Common myeloid progenitor, CD34-positive (primary cell): Measurements from ENCODE around the gene TSPAN18.
A peak's percentile ranks its signal among the peaks of the same experiment; 100 is the strongest.

Experiments
- CTCF ChIA-PET: fragments of 350-600 bp; sonication (Branson Sonifier 250); formaldehyde crosslinking; loops from one replicate; lab custom pipeline; 2021; ENCODE audit warnings: antibody characterized with exemption; lab: Charles Lee
- POLR2A ChIA-PET: fragments of 350-600 bp; sonication (Branson Sonifier 250); formaldehyde crosslinking; loops from one replicate; lab custom pipeline; 2021; ENCODE audit warnings: antibody characterized with exemption; lab: Charles Lee
- DNase-seq, 3 donors: peaks; one replicate each; pipeline versions ENCODE4 v3.0.0 to v3.0.0-alpha.2; 2013
- H3K27ac ChIP-seq, 2 experiments: 1 replicate in 1 of 2; 2 replicates in 1 of 2; pipeline ENCODE4 v1.7.0; 2013; ENCODE audit warnings: inconsistent platforms in 2 of 2, low read length in 2 of 2, mild to moderate bottlenecking in 2 of 2, low read depth in 1 of 2, moderate library complexity in 1 of 2; ENCODE audit not compliant: severe bottlenecking in 2 of 2, insufficient read depth in 1 of 2, poor library complexity in 1 of 2
- H3K27me3 ChIP-seq, 5 experiments: replicated peaks in 2 of 5; 1 replicate in 3 of 5; 2 replicates in 2 of 5; pipeline versions ENCODE4 v1.6.1 to v1.7.0; 2013; ENCODE audit warnings: low read length in 4 of 5, mild to moderate bottlenecking in 2 of 5, moderate library complexity in 2 of 5, inconsistent platforms in 1 of 5; ENCODE audit not compliant: insufficient read depth in 5 of 5, control insufficient read depth in 4 of 5
- H3K36me3 ChIP-seq, 4 experiments: 1 replicate in 2 of 4; 2 replicates in 2 of 4; pipeline versions ENCODE4 v1.6.1 to v1.7.0; 2013; ENCODE audit warnings: low read length in 3 of 4, control low read depth in 1 of 4, mild to moderate bottlenecking in 1 of 4; ENCODE audit not compliant: control insufficient read depth in 4 of 4, insufficient read depth in 4 of 4
- H3K4me1 ChIP-seq, 4 experiments: 1 replicate in 3 of 4; 2 replicates in 1 of 4; pipeline versions ENCODE4 v1.6.1 to v1.7.1; 2013; ENCODE audit warnings: low read length in 3 of 4, mild to moderate bottlenecking in 3 of 4, control low read depth in 1 of 4, inconsistent platforms in 1 of 4, moderate library complexity in 1 of 4; ENCODE audit not compliant: control insufficient read depth in 4 of 4, insufficient read depth in 4 of 4; ENCODE audit errors: control extremely low read depth in 1 of 4
- H3K4me3 ChIP-seq, 7 experiments: 1 replicate in 4 of 7; 2 replicates in 3 of 7; pipeline versions ENCODE4 v1.5.1 to v1.7.0; 2013; ENCODE audit warnings: mild to moderate bottlenecking in 7 of 7, low read length in 6 of 7, moderate library complexity in 6 of 7, inconsistent platforms in 2 of 7, low read depth in 2 of 7, control low read depth in 1 of 7; ENCODE audit not compliant: insufficient read depth in 4 of 7, control insufficient read depth in 1 of 7; ENCODE audit errors: extremely low read depth in 1 of 7
- H3K9me3 ChIP-seq, 5 experiments: 1 replicate in 4 of 5; 2 replicates in 1 of 5; pipeline versions ENCODE4 v1.6.1 to v1.7.1; 2013; ENCODE audit warnings: low read length in 4 of 5, mild to moderate bottlenecking in 2 of 5, inconsistent platforms in 1 of 5, low read depth in 1 of 5, moderate library complexity in 1 of 5; ENCODE audit not compliant: control insufficient read depth in 4 of 5, insufficient read depth in 2 of 5; ENCODE audit errors: control extremely low read depth in 1 of 5
- WGBS: methylation state at CpG from one replicate; pipeline ENCODE4 v1.1.5; 2013; ENCODE audit not compliant: insufficient coverage; 5-methylcytosine and 5-hydroxymethylcytosine counted together

The TSPAN18 gene

GRCh38 chr11:44779736-44780520 is 53.2 kb downstream of the TSPAN18 start:
- DNase-seq, result no peak

GRCh38 chr11:44780940-44781631 is 54.3 kb downstream of the TSPAN18 start:
- H3K4me1 ChIP-seq, result peaks cover 0 to 4% (median 0%) of the 10 kb centered on the region in 4 experiments
- H3K27ac ChIP-seq, result peak overlapping the region in 1 of 2 experiments; percentile 57
- POLR2A ChIA-PET, result no interaction called here
- WGBS, result 93% methylated on average over 8 of the region's 9 CpGs
- DNase-seq, result peak; percentile 59 to 87 (median 73)
- peaks cover 0 to 3% (median 0%) of the 10 kb centered on the region in 5 experiments for H3K27me3 ChIP-seq
- H3K36me3 ChIP-seq, result no peaks in the 10 kb centered on the region
- H3K4me3 ChIP-seq, result no peak overlapping the region
- H3K9me3 ChIP-seq, result no peaks in the 10 kb centered on the region
- CTCF ChIA-PET, result interaction anchor here (1.0 to 1.9 kb wide), 7 partner anchors 9 to 113 kb away, joined by 3 to 8 read pairs (median 3); no protein-coding TSS in a partner anchor

More at GRCh38 chr11:44779736-44780520, 53.2 kb downstream of the TSPAN18 start:
- Histone ChIP-seq H3K27ac (no peak overlapping the region), H3K4me3 (peak overlapping the region in 1 of 7 experiments; percentile 23), H3K27me3 (peaks cover 0 to 3% (median 0%) of the 10 kb centered on the region in 5 experiments), H3K36me3 (no peaks in the 10 kb centered on the region), H3K4me1 (peaks cover 0 to 4% (median 0%) of the 10 kb centered on the region in 4 experiments), H3K9me3 (no peaks in the 10 kb centered on the region)
- ChIA-PET CTCF (interaction anchor here (1.0 to 1.9 kb wide), 4 partner anchors 9 to 82 kb away, joined by 3 to 8 read pairs (median 4); no protein-coding TSS in a partner anchor), POLR2A (no interaction called here)
- 89% methylated on average over 8 of the region's 10 CpGs for WGBS

- Histone ChIP-seq H3K36me3 (no peaks in the 10 kb centered on the region), H3K27me3 (peaks cover 0 to 3% (median 0%) of the 10 kb centered on the region in 5 experiments), H3K4me1 (peaks cover 0 to 4% (median 0%) of the 10 kb centered on the region in 4 experiments), H3K27ac (peak overlapping the region in 1 of 2 experiments; percentile 57), H3K4me3 (no peak overlapping the region), H3K9me3 (no peaks in the 10 kb centered on the region)
- no peak for DNase-seq
- 100% methylated on average over 1 of the region's 2 CpGs for WGBS
- ChIA-PET CTCF (interaction anchor here (0.8 to 1.2 kb wide), 6 partner anchors 8 to 126 kb away, joined by 3 to 4 read pairs (median 3); no protein-coding TSS in a partner anchor), POLR2A (no interaction called here)
Measured at GRCh38 chr11:44781655-44782054, 54.9 kb downstream of the TSPAN18 start.

- Histone ChIP-seq H3K36me3 (no peaks in the 10 kb centered on the region), H3K27ac (no peak overlapping the region), H3K4me3 (no peak overlapping the region), H3K9me3 (no peaks in the 10 kb centered on the region), H3K4me1 (peaks cover 0 to 4% (median 0%) of the 10 kb centered on the region in 4 experiments), H3K27me3 (no peaks in the 10 kb centered on the region)
- WGBS, result 100% methylated on average over 1 of the region's 4 CpGs
- ChIA-PET CTCF (interaction anchor here (0.9 to 2.9 kb wide), 5 partner anchors 9 to 112 kb away, joined by 3 to 8 read pairs (median 4); no protein-coding TSS in a partner anchor), POLR2A (no interaction called here)
- no peak for DNase-seq
Measured at GRCh38 chr11:44782478-44782877, 55.7 kb downstream of the TSPAN18 start.

GRCh38 chr11:44784436-44784760 is 57.6 kb downstream of the TSPAN18 start:
- no peak overlapping the region for H3K27ac ChIP-seq
- no peak overlapping the region for H3K4me3 ChIP-seq
- CTCF ChIA-PET, result interaction anchor here (1.5 to 2.9 kb wide), 3 partner anchors 9 to 113 kb away, joined by 3 to 8 read pairs (median 5); no protein-coding TSS in a partner anchor
- H3K4me1 ChIP-seq, result peaks cover 4 to 12% (median 7%) of the 10 kb centered on the region in 4 experiments
- DNase-seq, result no peak
- POLR2A ChIA-PET, result no interaction called here
- H3K9me3 ChIP-seq, result no peaks in the 10 kb centered on the region
- H3K27me3 ChIP-seq, result peaks cover 0 to 2% (median 0%) of the 10 kb centered on the region in 5 experiments
- WGBS, result 53% methylated on average over 6 of the region's 8 CpGs
- no peaks in the 10 kb centered on the region for H3K36me3 ChIP-seq

GRCh38 chr11:44784851-44785250 is 58.1 kb downstream of the TSPAN18 start:
- Histone ChIP-seq H3K4me1 (peaks cover 4 to 17% (median 7%) of the 10 kb centered on the region in 4 experiments), H3K9me3 (no peaks in the 10 kb centered on the region), H3K27ac (no peak overlapping the region), H3K27me3 (peaks cover 0 to 2% (median 0%) of the 10 kb centered on the region in 5 experiments), H3K4me3 (no peak overlapping the region), H3K36me3 (no peaks in the 10 kb centered on the region)
- no CpG with 5 or more reads among the region's 3 CpGs for WGBS
- DNase-seq, result no peak
- ChIA-PET POLR2A (no interaction called here), CTCF (interaction anchor here (1.4 to 6.5 kb wide), 5 partner anchors 8 to 157 kb away, joined by 3 to 47 read pairs (median 4); no protein-coding TSS in a partner anchor)
